SK-N-SH (cell line): Measurements from ENCODE around the gene UBIAD1. TPM values are rescaled to one million over a fixed set of nuclear protein-coding genes. Genes with fewer than 3 reads are reported as not detected.
"Not testable (repeated sequence)": the region's sequence is repeated elsewhere in the genome, so short reads cannot be mapped to it uniquely, and the experiment has no call there.

ENCODE experiments used
- CTCF ChIA-PET: fragments of 300-600, 350-600 bp; formaldehyde crosslinking; extraction: SDS; loops from one replicate; lab custom pipeline; 2021; lab: Yijun Ruan, JAX
- POLR2A ChIA-PET: fragments of 350-600 bp; sonication (Branson Sonifier 250); formaldehyde crosslinking; extraction: SDS; loops from one replicate; lab custom pipeline; 2020; ENCODE audit warnings: antibody characterized with exemption, inconsistent platforms; lab: Yijun Ruan, JAX
- DNase-seq: peaks from one replicate; pipeline ENCODE4 v3.0.0; 2012
- H2AFZ ChIP-seq: fragments of 200-600 bp; sonication (generic); 2 replicates; pipeline ENCODE4 v1.8.1; 2016; ENCODE audit warnings: antibody characterized with exemption, mild to moderate bottlenecking, low read depth
- H3F3A ChIP-seq: fragments of 200-600 bp; sonication (generic); replicated peaks from 2 replicates; pipeline ENCODE3; 2016; ENCODE audit warnings: antibody characterized with exemption, mild to moderate bottlenecking; ENCODE audit not compliant: insufficient read depth
- H3K27ac ChIP-seq, 2 experiments: fragments of 200-500 bp in 1 of 2; fragments of 200-600 bp in 1 of 2; sonication (Bioruptor generic) in 1 of 2; sonication (generic), shearing (Covaris generic) in 1 of 2; 2 replicates each; pipeline versions ENCODE4 v1.5.1 to v1.6.1; 2014 to 2016; ENCODE audit warnings: low read depth in 2 of 2, inconsistent platforms in 1 of 2, low read length in 1 of 2, mild to moderate bottlenecking in 1 of 2, mixed read lengths in 1 of 2
- H3K27me3 ChIP-seq: fragments of 200-600 bp; sonication (generic), shearing (Covaris generic); 2 replicates; pipeline ENCODE4 v1.6.1; 2016; ENCODE audit warnings: mixed run types; ENCODE audit not compliant: insufficient read depth
- H3K36me3 ChIP-seq, 2 experiments: fragments of 200-500 bp in 1 of 2; fragments of 200-600 bp in 1 of 2; sonication (Bioruptor generic) in 1 of 2; sonication (generic) in 1 of 2; replicated peaks in 1 of 2; 2 replicates each; pipeline versions ENCODE3 to v1.5.1; 2014 to 2016; ENCODE audit warnings: low read length in 1 of 2, mild to moderate bottlenecking in 1 of 2; ENCODE audit not compliant: insufficient read depth in 2 of 2, control insufficient read depth in 1 of 2
- H3K4me1 ChIP-seq, 2 experiments: fragments of 200-500 bp in 1 of 2; fragments of 200-600 bp in 1 of 2; sonication (Bioruptor generic) in 1 of 2; sonication (generic), shearing (Covaris generic) in 1 of 2; 2 replicates each; pipeline versions ENCODE4 v1.5.1 to v1.6.1; 2014 to 2016; ENCODE audit warnings: low read depth in 1 of 2, low read length in 1 of 2, mixed run types in 1 of 2; ENCODE audit not compliant: insufficient read depth in 2 of 2, control insufficient read depth in 1 of 2
- H3K4me2 ChIP-seq: fragments of 200-600 bp; sonication (generic), shearing (Covaris generic); 2 replicates; pipeline ENCODE4 v1.6.1; 2017; ENCODE audit warnings: mixed run types
- H3K4me3 ChIP-seq, 2 experiments: fragments of 200-500 bp in 1 of 2; fragments of 200-600 bp in 1 of 2; sonication (Bioruptor generic) in 1 of 2; sonication (generic), shearing (Covaris generic) in 1 of 2; 2 replicates each; pipeline versions ENCODE4 v1.5.1 to v1.8.1; 2014 to 2016; ENCODE audit warnings: low read depth in 2 of 2, inconsistent platforms in 1 of 2, low read length in 1 of 2, mild to moderate bottlenecking in 1 of 2, mixed read lengths in 1 of 2, moderate library complexity in 1 of 2
- H3K79me2 ChIP-seq: fragments of 200-600 bp; sonication (generic); 2 replicates; pipeline ENCODE4 v1.8.1; 2017; ENCODE audit warnings: mild to moderate bottlenecking; ENCODE audit not compliant: insufficient read depth
- H3K9ac ChIP-seq: fragments of 200-600 bp; sonication (generic); 2 replicates; pipeline ENCODE4 v1.6.1; 2017; ENCODE audit warnings: mixed run types
- H3K9me2 ChIP-seq: fragments of 200-600 bp; sonication (generic); 2 replicates; pipeline ENCODE4 v1.6.1; 2017; ENCODE audit warnings: mixed run types
- H3K9me3 ChIP-seq: fragments of 200-600 bp; sonication (generic); 2 replicates; pipeline ENCODE4 v1.6.1; 2017; ENCODE audit warnings: mixed run types, mild to moderate bottlenecking, moderate library complexity
- H4K20me1 ChIP-seq: fragments of 200-600 bp; sonication (generic); 2 replicates; pipeline ENCODE4 v1.6.1; 2017; ENCODE audit warnings: mild to moderate bottlenecking, mixed run types; ENCODE audit not compliant: insufficient read depth
- EP300 ChIP-seq, 2 experiments: IDR thresholded peaks; 2 replicates each; pipeline versions ENCODE4 v1.4.0 to v1.6.1; 2012; ENCODE audit warnings: borderline replicate concordance in 1 of 2, low read depth in 1 of 2, low read length in 1 of 2
- EZH2phosphoT487 ChIP-seq: fragments of 200-600 bp; sonication (generic); IDR thresholded peaks from 2 replicates; pipeline ENCODE4 v1.6.1; 2017; ENCODE audit warnings: low read depth, mixed run types, mild to moderate bottlenecking, antibody characterized with exemption, moderate library complexity, borderline replicate concordance
- FOXJ3 ChIP-seq: sonication (generic); formaldehyde crosslinking; IDR thresholded peaks from 2 replicates; pipeline ENCODE4 v1.5.1; 2020; ENCODE audit warnings: mild to moderate bottlenecking, missing genetic modification reagents
- FOXM1 ChIP-seq: IDR thresholded peaks from 2 replicates; pipeline ENCODE4 v1.4.0; 2012; ENCODE audit warnings: low read depth, mild to moderate bottlenecking
- GABPA ChIP-seq: IDR thresholded peaks from 2 replicates; pipeline ENCODE4 v1.4.0; 2012; ENCODE audit warnings: low read depth, mild to moderate bottlenecking
- NFIC ChIP-seq: IDR thresholded peaks from 2 replicates; pipeline ENCODE4 v1.4.0; 2012; ENCODE audit warnings: borderline replicate concordance
- NRF1 ChIP-seq: IDR thresholded peaks from 2 replicates; pipeline ENCODE4 v1.6.1; 2012; ENCODE audit warnings: low read depth, mild to moderate bottlenecking, low read length
- RCOR1 ChIP-seq: fragments of 150-350 bp; IDR thresholded peaks from 2 replicates; pipeline ENCODE4 v1.6.1; 2017; ENCODE audit warnings: antibody characterized with exemption, low read length
- RXRA ChIP-seq: IDR thresholded peaks from 2 replicates; pipeline ENCODE4 v1.4.0; 2012; ENCODE audit warnings: low read depth, mild to moderate bottlenecking, borderline replicate concordance
- SIN3A ChIP-seq: IDR thresholded peaks from 2 replicates; pipeline ENCODE4 v1.6.1; 2012; ENCODE audit warnings: low read depth, mild to moderate bottlenecking, low read length, moderate library complexity, borderline replicate concordance
- TEAD4 ChIP-seq: IDR thresholded peaks from 2 replicates; pipeline ENCODE4 v1.4.0; 2012; ENCODE audit warnings: mild to moderate bottlenecking, borderline replicate concordance; ENCODE audit not compliant: insufficient read depth
- YY1 ChIP-seq: IDR thresholded peaks from 2 replicates; pipeline ENCODE4 v1.4.0; 2012; ENCODE audit warnings: low read depth, mild to moderate bottlenecking
- WGBS: methylation state at CpG from one replicate; pipeline ENCODE4 v1.1.6; 2017; ENCODE audit warnings: low lambda C conversion rate; 5-methylcytosine and 5-hydroxymethylcytosine counted together
- polyA plus RNA-seq, 3 experiments: library from polyadenylated mRNA; depleted of rRNA; stranded (reverse); fragments of >200 nt; gene quantifications; 2 replicates each; pipeline ENCODE4 v1.2.3, GENCODE V29; 2012
- TF ChIP-seq, protein P1 (sequence below): fragments of 200-600 bp; sonication (generic); IDR thresholded peaks from 2 replicates; pipeline ENCODE4 v1.6.1; 2017; ENCODE audit warnings: antibody characterized with exemption, mild to moderate bottlenecking, moderate library complexity
- TF ChIP-seq, protein P2 (sequence below): IDR thresholded peaks from 2 replicates; pipeline ENCODE4 v1.4.0; 2012; ENCODE audit warnings: low read depth
- TF ChIP-seq, protein P3 (sequence below): IDR thresholded peaks from 2 replicates; pipeline ENCODE4 v1.4.0; 2012; ENCODE audit warnings: low read depth, borderline replicate concordance
- TF ChIP-seq, protein P4 (sequence below): IDR thresholded peaks from 2 replicates; pipeline ENCODE4; 2012

Gene UBIAD1
- polyA plus RNA-seq, 1 of the 3 experiments (the other 2 are of a cell fraction) = 13.7 TPM

DNA sequence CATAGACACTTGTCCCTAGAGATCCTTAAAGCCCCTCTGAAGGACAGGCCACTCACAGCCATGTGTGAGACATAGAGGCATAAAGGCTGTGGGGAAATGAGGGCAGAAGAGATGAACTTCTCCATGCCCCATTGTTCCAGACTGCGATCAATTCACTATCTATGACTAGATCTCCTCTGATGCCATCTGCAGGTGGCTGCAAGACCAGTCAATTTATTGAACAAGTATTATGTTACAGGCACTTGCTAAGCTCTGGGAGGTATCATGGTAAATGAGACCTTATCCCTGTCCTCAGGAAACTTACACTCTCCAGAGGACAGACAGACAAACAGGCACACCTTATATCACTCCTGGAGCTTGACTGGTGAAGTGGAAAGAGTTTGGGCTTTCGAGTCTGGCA lies 22.9 kb downstream of the UBIAD1 start:
- Histone ChIP-seq H3K4me3 (no peak overlapping the region), H3K9ac (no peak overlapping the region), H3K36me3 (no peaks in the 10 kb centered on the region), H3K9me3 (no peaks in the 10 kb centered on the region), H3K4me2 (no peak overlapping the region), H3K4me1 (peaks cover 0 to 22% of the 10 kb centered on the region in 2 experiments; a peak in 1 of 4 replicates), H3K9me2 (no peaks in the 10 kb centered on the region), H3K79me2 (no peaks in the 10 kb centered on the region)
- 96% methylated on average over 2 of the region's 2 CpGs for WGBS
- DNase-seq = no peak
- TF ChIP-seq TEAD4 (no peak), YY1 (no peak), NFIC (no peak), EP300 (IDR thresholded peaks at IDR 0.05; ENCODE audit: borderline replicate concordance in 1 of 2, low read depth in 1 of 2, low read length in 1 of 2) (no peak), SIN3A (no peak), EZH2phosphoT487 (no peak), GABPA (no peak), FOXM1 (no peak), NRF1 (no peak), FOXJ3 (CRISPR knock-in tag) (no peak), RXRA (no peak), RCOR1 (no peak)
- TF ChIP-seq, protein P1, sequence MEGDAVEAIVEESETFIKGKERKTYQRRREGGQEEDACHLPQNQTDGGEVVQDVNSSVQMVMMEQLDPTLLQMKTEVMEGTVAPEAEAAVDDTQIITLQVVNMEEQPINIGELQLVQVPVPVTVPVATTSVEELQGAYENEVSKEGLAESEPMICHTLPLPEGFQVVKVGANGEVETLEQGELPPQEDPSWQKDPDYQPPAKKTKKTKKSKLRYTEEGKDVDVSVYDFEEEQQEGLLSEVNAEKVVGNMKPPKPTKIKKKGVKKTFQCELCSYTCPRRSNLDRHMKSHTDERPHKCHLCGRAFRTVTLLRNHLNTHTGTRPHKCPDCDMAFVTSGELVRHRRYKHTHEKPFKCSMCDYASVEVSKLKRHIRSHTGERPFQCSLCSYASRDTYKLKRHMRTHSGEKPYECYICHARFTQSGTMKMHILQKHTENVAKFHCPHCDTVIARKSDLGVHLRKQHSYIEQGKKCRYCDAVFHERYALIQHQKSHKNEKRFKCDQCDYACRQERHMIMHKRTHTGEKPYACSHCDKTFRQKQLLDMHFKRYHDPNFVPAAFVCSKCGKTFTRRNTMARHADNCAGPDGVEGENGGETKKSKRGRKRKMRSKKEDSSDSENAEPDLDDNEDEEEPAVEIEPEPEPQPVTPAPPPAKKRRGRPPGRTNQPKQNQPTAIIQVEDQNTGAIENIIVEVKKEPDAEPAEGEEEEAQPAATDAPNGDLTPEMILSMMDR = no peak
- TF ChIP-seq, protein P2, sequence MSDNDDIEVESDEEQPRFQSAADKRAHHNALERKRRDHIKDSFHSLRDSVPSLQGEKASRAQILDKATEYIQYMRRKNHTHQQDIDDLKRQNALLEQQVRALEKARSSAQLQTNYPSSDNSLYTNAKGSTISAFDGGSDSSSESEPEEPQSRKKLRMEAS = no peak
- TF ChIP-seq, protein P3, sequence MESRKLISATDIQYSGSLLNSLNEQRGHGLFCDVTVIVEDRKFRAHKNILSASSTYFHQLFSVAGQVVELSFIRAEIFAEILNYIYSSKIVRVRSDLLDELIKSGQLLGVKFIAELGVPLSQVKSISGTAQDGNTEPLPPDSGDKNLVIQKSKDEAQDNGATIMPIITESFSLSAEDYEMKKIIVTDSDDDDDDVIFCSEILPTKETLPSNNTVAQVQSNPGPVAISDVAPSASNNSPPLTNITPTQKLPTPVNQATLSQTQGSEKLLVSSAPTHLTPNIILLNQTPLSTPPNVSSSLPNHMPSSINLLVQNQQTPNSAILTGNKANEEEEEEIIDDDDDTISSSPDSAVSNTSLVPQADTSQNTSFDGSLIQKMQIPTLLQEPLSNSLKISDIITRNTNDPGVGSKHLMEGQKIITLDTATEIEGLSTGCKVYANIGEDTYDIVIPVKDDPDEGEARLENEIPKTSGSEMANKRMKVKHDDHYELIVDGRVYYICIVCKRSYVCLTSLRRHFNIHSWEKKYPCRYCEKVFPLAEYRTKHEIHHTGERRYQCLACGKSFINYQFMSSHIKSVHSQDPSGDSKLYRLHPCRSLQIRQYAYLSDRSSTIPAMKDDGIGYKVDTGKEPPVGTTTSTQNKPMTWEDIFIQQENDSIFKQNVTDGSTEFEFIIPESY = no peak
- TF ChIP-seq, protein P4, sequence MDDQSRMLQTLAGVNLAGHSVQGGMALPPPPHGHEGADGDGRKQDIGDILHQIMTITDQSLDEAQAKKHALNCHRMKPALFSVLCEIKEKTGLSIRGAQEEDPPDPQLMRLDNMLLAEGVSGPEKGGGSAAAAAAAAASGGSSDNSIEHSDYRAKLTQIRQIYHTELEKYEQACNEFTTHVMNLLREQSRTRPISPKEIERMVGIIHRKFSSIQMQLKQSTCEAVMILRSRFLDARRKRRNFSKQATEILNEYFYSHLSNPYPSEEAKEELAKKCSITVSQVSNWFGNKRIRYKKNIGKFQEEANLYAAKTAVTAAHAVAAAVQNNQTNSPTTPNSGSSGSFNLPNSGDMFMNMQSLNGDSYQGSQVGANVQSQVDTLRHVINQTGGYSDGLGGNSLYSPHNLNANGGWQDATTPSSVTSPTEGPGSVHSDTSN = no peak
- TF ChIP-seq, all 33 proteins: peak for 0
- no peaks in the 10 kb centered on the region for H3F3A ChIP-seq
- no peak overlapping the region for H2AFZ ChIP-seq
- no peaks in the 10 kb centered on the region for H4K20me1 ChIP-seq
- H3K27ac ChIP-seq = no peak overlapping the region
- ChIA-PET POLR2A (no interaction called here), CTCF (interaction anchor here (0.8 to 2.1 kb wide), 6 partner anchors 10 to 354 kb away, joined by 3 to 11 read pairs (median 5); no protein-coding TSS in a partner anchor)
- no peaks in the 10 kb centered on the region for H3K27me3 ChIP-seq

DNA sequence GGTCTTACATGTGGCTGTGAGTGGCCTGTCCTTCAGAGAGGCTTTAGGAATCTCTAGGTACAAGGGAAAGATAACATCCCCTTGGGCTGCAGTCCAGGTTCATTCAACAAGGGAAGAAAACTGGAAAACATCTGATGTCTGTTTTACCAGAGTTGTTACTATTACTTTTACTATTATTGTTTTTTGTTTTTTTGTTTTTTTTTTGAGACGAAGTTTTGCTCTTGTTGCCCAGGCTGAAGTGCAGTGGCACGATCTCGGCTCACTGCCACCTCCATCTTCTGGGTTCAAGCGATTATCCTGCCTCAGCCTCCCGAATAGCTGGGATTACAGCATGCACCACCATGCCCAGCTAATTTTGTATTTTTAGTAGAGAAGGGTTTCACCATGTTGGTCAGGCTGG lies 24.8 kb downstream of the UBIAD1 start:
- H3K9me2 ChIP-seq, H3K9me3 ChIP-seq, H3K9ac ChIP-seq, H3F3A ChIP-seq, POLR2A ChIA-PET, H4K20me1 ChIP-seq, H3K4me2 ChIP-seq, H3K27me3 ChIP-seq, H2AFZ ChIP-seq, H3K79me2 ChIP-seq, H3K27ac ChIP-seq, H3K4me3 ChIP-seq, DNase-seq, H3K36me3 ChIP-seq: not testable (repeated sequence)
- CTCF ChIA-PET = interaction anchor here (1.6 kb wide), 1 partner anchor 344 kb away, joined by 6 read pairs; no protein-coding TSS in a partner anchor
- peaks cover 0 to 27% of the 10 kb centered on the region in 2 experiments; a peak in 2 of 4 replicates for H3K4me1 ChIP-seq
- 94% methylated on average over 5 of the region's 5 CpGs for WGBS
